GM18499 (cell line): ENCODE data around the gene BIRC2.
"Not testable (repeated sequence)": the region's sequence is repeated elsewhere in the genome, so short reads cannot be mapped to it uniquely, and the experiment has no call there.

Source experiments
- ATAC-seq: cut with Tn5 transposase; IDR thresholded peaks from one replicate; pipeline ENCODE4 v1.9.1; 2021; ENCODE audit warnings: moderate number of reproducible peaks; ENCODE audit not compliant: insufficient read depth, unreplicated experiment

BIRC2 gene

GRCh38 chr11:102346748-102347461 is at the start of gene BIRC2:
Gene BIRC2, plus strand, starts transcription at chr11:102347214. Its CDS starts 2,641 bp downstream, at chr11:102349855.
- peak; percentile 56 for ATAC-seq

- not testable (repeated sequence) for ATAC-seq
Measured at GRCh38 chr11:102300837-102301236, 46.2 kb upstream of the BIRC2 start.

GRCh38 chr11:102302241-102302640 is 44.8 kb upstream of the BIRC2 start:
- no peak for ATAC-seq

- ATAC-seq: no peak
Measured at GRCh38 chr11:102304686-102305085, 42.3 kb upstream of the BIRC2 start.

GRCh38 chr11:102305352-102306047 is 41.5 kb upstream of the BIRC2 start:
- no peak for ATAC-seq

- no peak for ATAC-seq
Measured at GRCh38 chr11:102306048-102306597, 40.9 kb upstream of the BIRC2 start.

GRCh38 chr11:102306817-102307726 is 39.9 kb upstream of the BIRC2 start:
- ATAC-seq: no peak

GRCh38 chr11:102307727-102308038 is 39.3 kb upstream of the BIRC2 start:
- no peak for ATAC-seq

GRCh38 chr11:102309621-102310541 is 37.1 kb upstream of the BIRC2 start:
- ATAC-seq: no peak

- no peak for ATAC-seq
Measured at GRCh38 chr11:102312667-102313066, 34.3 kb upstream of the BIRC2 start.

- ATAC-seq: no peak
Measured at GRCh38 chr11:102313238-102313940, 33.6 kb upstream of the BIRC2 start.

- ATAC-seq: no peak
Measured at GRCh38 chr11:102314784-102315183, 32.2 kb upstream of the BIRC2 start.

GRCh38 chr11:102316346-102316904 is 30.6 kb upstream of the BIRC2 start:
- no peak for ATAC-seq

- ATAC-seq: peak; percentile 80
Measured at GRCh38 chr11:102317099-102317767, 29.8 kb upstream of the BIRC2 start, which contains the start of gene BIRC3. Gene BIRC3, plus strand, starts transcription at chr11:102317484. Its CDS starts 7,026 bp downstream, at chr11:102324510.

- ATAC-seq: no peak
Measured at GRCh38 chr11:102317768-102318103, 29.3 kb upstream of the BIRC2 start.

- ATAC-seq: no peak
Measured at GRCh38 chr11:102318469-102318868, 28.5 kb upstream of the BIRC2 start.

GRCh38 chr11:102319544-102319943 is 27.5 kb upstream of the BIRC2 start:
- no peak for ATAC-seq

GRCh38 chr11:102320188-102320587 is 26.8 kb upstream of the BIRC2 start:
- no peak for ATAC-seq
